HAP-1 (cell line): ENCODE results near the gene ITGBL1.

Experiments
- DNase-seq, 2 experiments: peaks; one replicate each; pipeline ENCODE4 v3.0.0-alpha.2; 2016 to 2020; ENCODE audit warnings: low spot score in 2 of 2
- H3K27me3 ChIP-seq: fragments of 250-450 bp; sonication (Bioruptor Pico); 2 replicates; pipeline ENCODE4 v1.5.1; 2020; ENCODE audit warnings: low read depth, mild to moderate bottlenecking, moderate library complexity
- H3K36me3 ChIP-seq: fragments of 250-450 bp; sonication (Bioruptor Pico); replicated peaks from 2 replicates; pipeline ENCODE4 v1.5.1; 2020; ENCODE audit warnings: mild to moderate bottlenecking
- H3K4me1 ChIP-seq: fragments of 250-450 bp; sonication (Bioruptor Pico); 2 replicates; pipeline ENCODE4 v1.5.1; 2020; ENCODE audit warnings: mild to moderate bottlenecking
- H3K4me3 ChIP-seq: fragments of 250-450 bp; sonication (Bioruptor Pico); 2 replicates; pipeline ENCODE4 v1.5.1; 2020; ENCODE audit warnings: mild to moderate bottlenecking, moderate library complexity
- H3K9me3 ChIP-seq: fragments of 250-450 bp; sonication (Bioruptor Pico); 2 replicates; pipeline ENCODE4 v1.5.1; 2020; ENCODE audit warnings: mild to moderate bottlenecking, moderate library complexity
- in situ Hi-C: fragments of 300-500 bp; cut with MboI; formaldehyde crosslinking; loops from 3 replicates; pipeline ENCODE4 v1.14.3; 2020; ENCODE audit warnings: low sequenced_read_pairs, inconsistent platforms, mixed read lengths

ITGBL1 gene

DNA sequence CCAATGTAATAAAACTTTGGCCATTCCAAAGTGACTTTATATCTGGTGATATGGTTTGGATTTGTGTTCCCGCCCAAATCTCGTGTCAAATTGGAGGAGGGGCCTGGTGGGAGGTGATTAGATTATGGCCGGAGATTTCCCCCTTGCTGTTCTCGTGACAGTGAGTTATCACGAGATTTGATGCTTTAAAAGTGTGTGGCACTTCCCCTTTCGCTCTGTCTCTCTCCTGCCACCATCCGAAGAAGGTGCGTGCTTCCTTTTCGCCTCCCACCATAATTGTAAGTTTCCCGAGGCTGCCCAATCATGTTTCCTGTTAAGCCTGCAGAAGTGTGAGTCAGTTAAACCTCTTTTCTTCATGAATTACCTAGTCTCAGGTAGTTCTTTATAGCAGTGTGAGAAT is 26.9 kb upstream of the ITGBL1 start:
- in situ Hi-C loops, result no loop called here
- H3K9me3 ChIP-seq, result no peaks in the 10 kb centered on the region
- no peaks in the 10 kb centered on the region for H3K36me3 ChIP-seq
- H3K4me3 ChIP-seq, result no peak overlapping the region
- H3K27me3 ChIP-seq, result no peaks in the 10 kb centered on the region
- no peak for DNase-seq
- H3K4me1 ChIP-seq, result no peaks in the 10 kb centered on the region

DNA sequence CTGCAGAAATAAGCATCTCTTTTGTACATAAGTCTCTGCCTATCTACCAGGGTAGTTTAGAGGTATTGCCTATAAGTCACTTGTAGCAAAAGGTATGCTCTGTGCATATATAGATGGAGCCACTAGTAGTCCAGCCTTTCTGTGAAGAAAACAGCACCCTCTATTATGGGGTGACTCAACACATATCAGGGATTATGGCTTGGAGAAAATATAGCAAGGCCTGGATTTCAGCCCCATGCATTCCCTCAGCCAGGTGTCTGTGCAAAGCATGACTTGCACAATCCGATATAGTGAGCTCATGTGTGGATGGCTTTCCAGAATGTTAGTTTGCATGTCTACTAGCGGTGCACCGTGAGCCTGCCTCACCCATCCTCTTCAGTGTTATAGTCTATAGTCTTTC is 22.7 kb upstream of the ITGBL1 start:
- Histone ChIP-seq H3K4me1 (no peaks in the 10 kb centered on the region), H3K4me3 (no peak overlapping the region), H3K27me3 (no peaks in the 10 kb centered on the region), H3K9me3 (no peaks in the 10 kb centered on the region), H3K36me3 (no peaks in the 10 kb centered on the region)
- no peak for DNase-seq
- in situ Hi-C loops, result no loop called here

DNA sequence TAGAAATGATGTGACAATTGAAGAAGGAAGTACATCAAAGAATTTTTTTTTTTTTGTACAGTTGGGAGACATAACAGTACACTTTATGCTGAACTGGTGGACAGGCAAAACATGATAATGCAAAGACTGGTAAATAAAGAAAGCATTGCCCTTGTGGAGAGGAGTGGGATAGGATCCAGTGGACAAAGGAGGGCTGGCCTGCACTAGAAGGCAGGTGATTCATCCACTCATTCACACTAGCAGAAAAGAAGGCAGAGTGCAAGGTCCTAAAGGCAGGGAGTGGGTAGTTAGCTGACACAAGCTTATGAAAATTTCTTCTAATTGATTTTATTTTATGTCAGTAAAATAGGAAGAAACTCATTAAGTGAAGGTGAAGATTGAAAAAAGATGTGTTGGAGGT is 18.6 kb upstream of the ITGBL1 start:
- no peak for DNase-seq
- in situ Hi-C loops, result no loop called here
- H3K27me3 ChIP-seq, result no peaks in the 10 kb centered on the region
- no peaks in the 10 kb centered on the region for H3K36me3 ChIP-seq
- no peak overlapping the region for H3K4me3 ChIP-seq
- no peaks in the 10 kb centered on the region for H3K9me3 ChIP-seq
- no peaks in the 10 kb centered on the region for H3K4me1 ChIP-seq

DNA sequence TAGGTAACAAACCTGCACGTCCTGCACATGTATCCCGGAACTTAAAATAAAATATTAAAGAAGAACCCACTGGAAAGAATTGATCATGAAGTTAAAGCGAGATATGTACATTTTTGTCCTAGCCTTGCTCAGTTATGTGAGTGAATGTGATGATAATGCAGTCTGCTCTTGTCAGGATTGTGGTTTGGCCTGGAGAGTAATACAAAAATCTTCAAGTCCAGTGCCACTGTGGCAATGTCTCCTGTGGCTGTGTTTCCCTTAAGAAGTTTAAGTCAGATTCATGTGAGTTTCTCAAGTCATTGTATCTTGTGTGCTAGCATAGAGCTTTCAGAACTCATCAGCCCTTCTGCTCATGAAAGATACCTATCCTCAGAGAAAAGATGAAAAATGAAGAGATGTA is 18.0 kb upstream of the ITGBL1 start:
- in situ Hi-C loops, result no loop called here
- Histone ChIP-seq H3K27me3 (no peaks in the 10 kb centered on the region), H3K9me3 (no peaks in the 10 kb centered on the region), H3K36me3 (no peaks in the 10 kb centered on the region), H3K4me3 (no peak overlapping the region), H3K4me1 (no peaks in the 10 kb centered on the region)
- DNase-seq, result no peak

DNA sequence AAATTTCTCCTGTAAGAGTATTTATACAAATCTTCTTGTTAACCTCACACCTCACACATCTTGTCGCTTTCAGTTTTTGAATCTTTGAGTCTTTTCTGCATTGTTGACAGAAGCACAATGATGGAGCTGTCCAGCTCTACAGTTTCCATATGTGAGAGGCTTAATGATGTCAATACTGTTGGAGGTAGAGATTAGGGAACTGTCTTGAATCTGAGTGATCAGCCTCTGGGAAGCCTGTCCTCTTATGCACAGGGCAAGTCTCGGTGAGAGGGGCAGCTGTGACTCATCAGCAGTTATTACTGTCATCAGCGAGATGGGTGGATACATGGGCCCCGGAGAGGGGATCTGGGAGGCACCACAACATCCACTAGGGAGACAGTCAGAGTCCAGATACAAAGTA is 4.6 kb upstream of the ITGBL1 start:
- H3K9me3 ChIP-seq, result no peaks in the 10 kb centered on the region
- no peaks in the 10 kb centered on the region for H3K36me3 ChIP-seq
- H3K4me3 ChIP-seq, result no peak overlapping the region
- H3K27me3 ChIP-seq, result no peaks in the 10 kb centered on the region
- in situ Hi-C loops, result no loop called here
- DNase-seq, result no peak
- H3K4me1 ChIP-seq, result no peaks in the 10 kb centered on the region

DNA sequence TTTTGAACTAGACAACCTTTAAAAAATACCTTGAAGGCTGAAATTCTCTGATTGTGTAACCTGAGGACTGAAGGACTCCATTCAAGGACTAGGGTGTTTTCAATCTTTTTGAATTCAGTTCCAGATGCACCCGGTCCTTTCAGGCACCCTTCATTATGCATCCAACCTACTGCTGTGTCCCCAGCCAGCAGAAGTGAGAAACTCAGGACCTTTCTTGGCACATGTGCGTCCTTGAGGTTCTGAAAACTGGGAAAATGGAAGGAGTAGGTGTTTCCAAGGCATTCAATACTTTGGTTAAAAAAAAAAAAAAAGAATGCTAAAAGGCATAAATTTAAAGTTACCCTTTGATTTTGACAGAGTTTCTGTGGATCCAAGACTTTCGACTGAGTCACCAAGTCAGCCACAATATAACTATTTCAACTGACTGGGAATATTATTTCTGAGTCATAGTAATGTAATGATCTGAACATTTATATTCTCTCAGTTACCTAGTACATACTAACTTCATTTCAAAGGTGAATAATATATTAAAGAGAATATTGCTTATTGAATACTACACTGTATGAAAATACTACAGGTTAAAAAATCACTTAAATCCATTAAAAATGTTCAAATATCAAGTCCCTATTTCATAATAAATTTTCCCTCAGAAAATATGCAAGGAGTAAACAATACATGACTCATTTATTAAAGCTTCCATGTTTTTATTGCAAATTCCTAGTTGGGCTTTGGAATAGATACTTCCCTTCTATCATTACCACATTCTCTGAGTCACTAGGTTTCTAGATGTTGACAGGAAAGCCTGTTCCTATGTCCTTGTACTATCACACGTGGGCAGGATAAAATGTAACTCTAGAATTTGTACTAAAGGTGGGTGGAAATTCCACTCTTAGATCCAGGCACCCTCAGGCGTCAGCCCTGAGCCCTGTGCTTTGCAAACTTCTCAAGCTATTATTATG is 2.4 kb upstream of the ITGBL1 start:
- Histone ChIP-seq H3K4me1 (no peaks in the 10 kb centered on the region), H3K9me3 (no peaks in the 10 kb centered on the region)
- in situ Hi-C loops, result no loop called here

DNA sequence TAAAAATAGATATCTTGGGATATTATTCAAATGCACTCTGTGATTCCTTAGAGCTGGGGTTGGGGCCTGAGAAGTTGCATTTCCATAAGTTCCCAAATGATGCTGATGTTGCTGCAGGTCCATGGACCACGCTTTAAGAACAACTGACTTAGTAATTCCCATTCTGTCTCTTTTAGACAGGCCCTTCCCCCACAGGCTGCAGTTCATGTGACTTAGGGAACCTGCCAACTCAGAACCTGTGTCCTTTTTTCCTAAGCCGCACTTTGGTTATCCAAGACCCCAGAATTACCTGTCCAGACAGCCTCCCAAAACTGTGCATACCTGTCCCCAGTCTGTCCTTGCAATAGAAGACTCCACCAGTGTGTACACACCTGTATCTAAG is 1.7 kb upstream of the ITGBL1 start:
- in situ Hi-C loops, result no loop called here
- no peak for DNase-seq
- H3K4me1 ChIP-seq, result no peaks in the 10 kb centered on the region
- no peaks in the 10 kb centered on the region for H3K36me3 ChIP-seq
- H3K4me3 ChIP-seq, result no peak overlapping the region
- H3K27me3 ChIP-seq, result no peaks in the 10 kb centered on the region
- no peaks in the 10 kb centered on the region for H3K9me3 ChIP-seq

More for the DNA sequence above, 2.4 kb upstream of the ITGBL1 start:
- H3K27me3 ChIP-seq, result no peaks in the 10 kb centered on the region
- H3K36me3 ChIP-seq, result no peaks in the 10 kb centered on the region
- H3K4me3 ChIP-seq, result no peak overlapping the region
- DNase-seq, result no peak

DNA sequence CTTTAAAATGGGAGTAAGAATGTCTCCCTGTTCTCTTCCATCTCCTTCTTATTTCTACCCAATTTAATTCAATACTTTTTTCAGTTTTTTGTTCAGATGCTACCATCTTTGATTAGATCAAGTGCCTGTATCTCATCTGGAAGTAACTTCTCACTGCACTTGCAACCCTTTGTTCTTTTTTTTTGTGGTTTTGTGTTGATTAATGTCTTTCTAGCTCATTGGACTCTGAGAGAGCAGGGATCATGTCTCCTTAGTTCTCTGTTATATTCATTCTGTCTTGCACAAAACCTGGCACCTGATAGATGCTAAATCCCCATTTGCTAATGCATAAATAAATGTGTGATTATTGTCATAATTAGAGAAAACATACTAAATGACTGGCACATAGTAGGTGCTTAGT is 834 bp upstream of the ITGBL1 start:
- H3K4me1 ChIP-seq, result no peaks in the 10 kb centered on the region
- in situ Hi-C loops, result no loop called here
- no peak overlapping the region for H3K4me3 ChIP-seq
- H3K36me3 ChIP-seq, result no peaks in the 10 kb centered on the region
- no peaks in the 10 kb centered on the region for H3K27me3 ChIP-seq
- H3K9me3 ChIP-seq, result no peaks in the 10 kb centered on the region
- no peak for DNase-seq

DNA sequence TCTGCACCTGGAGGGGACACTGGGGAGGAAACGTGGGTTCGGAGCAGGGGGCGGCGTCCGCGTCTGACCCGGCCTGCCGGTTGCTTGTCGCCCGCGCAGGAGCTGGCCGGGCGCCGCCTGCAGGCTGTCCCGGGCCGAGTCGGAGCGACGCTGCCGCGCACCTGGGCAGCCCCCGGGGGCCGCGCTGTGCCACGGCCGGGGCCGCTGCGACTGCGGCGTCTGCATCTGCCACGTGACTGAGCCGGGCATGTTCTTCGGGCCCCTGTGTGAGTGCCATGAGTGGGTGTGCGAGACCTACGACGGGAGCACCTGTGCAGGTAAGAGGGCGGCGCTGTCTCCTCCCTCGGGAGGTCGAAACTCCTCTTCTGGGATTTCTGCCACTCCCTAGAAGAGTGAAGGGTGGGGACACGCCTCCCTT is 1.3 kb downstream of the ITGBL1 start:
- no peak for DNase-seq

DNA sequence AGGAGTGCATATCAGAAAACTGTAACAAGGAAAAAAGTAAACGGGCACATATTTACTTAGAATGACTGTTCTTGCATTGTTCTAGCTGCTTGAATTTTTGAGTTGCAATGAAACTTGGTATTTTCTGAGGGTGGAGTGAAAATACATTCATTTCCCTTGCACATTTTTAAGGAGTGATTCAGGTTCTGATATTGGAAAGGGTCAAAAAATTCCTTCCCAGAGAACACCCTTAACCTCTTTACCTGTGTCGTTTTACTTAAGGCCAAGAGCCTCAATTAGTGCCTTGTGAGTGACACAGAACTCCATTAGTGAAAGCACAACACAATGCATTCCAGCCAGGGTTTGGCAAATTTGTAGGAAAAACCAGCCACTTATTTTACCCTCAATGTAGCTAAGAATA is 2.3 kb downstream of the ITGBL1 start:
- H3K36me3 ChIP-seq, result no peaks in the 10 kb centered on the region
- no peak for DNase-seq
- no peaks in the 10 kb centered on the region for H3K4me1 ChIP-seq
- in situ Hi-C loops, result no loop called here
- no peak overlapping the region for H3K4me3 ChIP-seq
- no peaks in the 10 kb centered on the region for H3K27me3 ChIP-seq
- no peaks in the 10 kb centered on the region for H3K9me3 ChIP-seq

More for the DNA sequence above, 1.3 kb downstream of the ITGBL1 start:
- Histone ChIP-seq H3K4me1 (no peaks in the 10 kb centered on the region), H3K9me3 (no peaks in the 10 kb centered on the region), H3K36me3 (no peaks in the 10 kb centered on the region), H3K4me3 (no peak overlapping the region), H3K27me3 (no peaks in the 10 kb centered on the region)
- in situ Hi-C loops, result no loop called here

DNA sequence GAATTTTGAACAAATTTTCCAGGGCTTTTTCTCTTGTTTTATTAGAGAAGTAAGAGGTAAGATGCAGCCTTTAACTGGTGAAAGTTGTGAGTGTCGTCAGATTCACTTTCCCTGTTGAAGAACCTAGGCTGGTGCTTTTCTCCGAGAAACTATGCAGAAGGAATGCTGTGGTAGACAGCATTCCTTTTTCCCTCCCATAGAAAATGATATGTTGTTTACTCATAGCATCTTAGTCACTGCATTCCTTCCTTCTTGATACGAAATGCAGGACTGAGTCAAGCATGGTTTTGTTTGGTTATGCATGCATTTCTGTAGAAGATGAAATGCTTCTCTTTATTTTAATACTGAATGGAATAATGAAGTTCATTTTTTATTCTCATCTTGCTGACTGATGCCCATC is 3.4 kb downstream of the ITGBL1 start:
- Histone ChIP-seq H3K27me3 (no peaks in the 10 kb centered on the region), H3K9me3 (no peaks in the 10 kb centered on the region), H3K4me1 (no peaks in the 10 kb centered on the region), H3K4me3 (no peak overlapping the region), H3K36me3 (no peaks in the 10 kb centered on the region)
- in situ Hi-C loops, result no loop called here
- no peak for DNase-seq

DNA sequence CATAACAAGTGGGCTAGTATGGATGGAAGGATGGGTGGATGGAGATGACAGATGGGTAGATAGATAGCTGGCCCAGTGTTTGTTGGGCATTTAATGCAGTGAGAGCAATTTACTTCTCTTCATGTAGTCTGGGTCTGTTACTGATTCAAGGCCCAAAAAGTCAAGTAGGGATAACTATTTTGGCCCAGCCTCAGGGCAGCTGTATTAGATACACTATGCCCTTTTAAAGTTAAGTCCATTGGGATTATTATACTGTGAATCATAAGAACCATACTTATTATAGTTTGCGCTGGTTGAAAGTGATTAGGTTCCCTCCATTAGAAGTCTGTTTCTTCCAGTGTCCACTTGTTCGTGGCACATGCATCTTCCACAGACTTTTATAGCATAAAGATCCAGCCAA is 4.7 kb downstream of the ITGBL1 start:
- Histone ChIP-seq H3K27me3 (no peaks in the 10 kb centered on the region), H3K36me3 (no peaks in the 10 kb centered on the region), H3K4me3 (no peak overlapping the region), H3K9me3 (no peaks in the 10 kb centered on the region), H3K4me1 (no peaks in the 10 kb centered on the region)
- in situ Hi-C loops, result no loop called here
- no peak for DNase-seq

DNA sequence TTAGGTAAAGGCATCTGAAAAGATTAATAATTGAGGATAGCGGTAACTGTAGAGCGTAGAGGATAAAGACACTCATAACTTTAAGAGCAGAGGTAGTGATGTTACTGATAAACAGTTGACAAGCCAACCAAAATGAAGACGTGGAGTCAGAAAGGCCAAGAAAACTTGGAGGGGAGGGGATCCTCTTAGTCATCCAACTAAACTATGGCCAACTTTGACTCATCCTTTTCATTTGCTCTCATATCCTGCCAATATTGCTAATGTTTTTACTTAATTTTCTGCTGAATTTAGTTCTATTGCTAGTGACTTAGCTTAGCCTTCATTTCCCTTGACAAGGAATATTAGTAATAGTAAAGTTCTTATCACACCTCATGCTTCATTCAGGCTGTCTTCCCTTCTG is 13.4 kb downstream of the ITGBL1 start:
- in situ Hi-C loops, result no loop called here
- no peaks in the 10 kb centered on the region for H3K9me3 ChIP-seq

DNA sequence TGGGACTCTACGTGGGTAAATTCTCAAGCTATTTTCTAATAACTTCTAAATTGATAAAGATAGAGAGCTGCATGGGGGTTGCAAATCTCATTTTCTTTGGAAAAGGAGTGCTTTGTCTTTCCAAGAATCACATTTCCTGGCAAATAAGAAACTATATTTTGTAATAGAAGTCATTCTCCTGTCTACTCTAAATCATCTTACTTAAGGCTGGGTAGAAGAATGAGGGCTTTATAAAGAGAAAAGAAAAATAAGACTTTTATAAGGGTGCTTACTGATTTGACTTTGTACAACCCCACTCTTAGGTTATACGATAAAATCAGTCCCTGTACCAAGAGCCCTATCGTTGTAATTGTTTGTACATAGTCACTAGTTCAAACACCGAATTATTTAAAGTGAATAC is 14.9 kb downstream of the ITGBL1 start:
- Histone ChIP-seq H3K9me3 (no peaks in the 10 kb centered on the region), H3K4me1 (no peaks in the 10 kb centered on the region), H3K36me3 (no peaks in the 10 kb centered on the region), H3K4me3 (no peak overlapping the region), H3K27me3 (no peaks in the 10 kb centered on the region)
- DNase-seq, result no peak
- in situ Hi-C loops, result no loop called here

More for the DNA sequence above, 13.4 kb downstream of the ITGBL1 start:
- Histone ChIP-seq H3K36me3 (no peaks in the 10 kb centered on the region), H3K4me3 (no peak overlapping the region), H3K4me1 (no peaks in the 10 kb centered on the region), H3K27me3 (no peaks in the 10 kb centered on the region)
- no peak for DNase-seq

DNA sequence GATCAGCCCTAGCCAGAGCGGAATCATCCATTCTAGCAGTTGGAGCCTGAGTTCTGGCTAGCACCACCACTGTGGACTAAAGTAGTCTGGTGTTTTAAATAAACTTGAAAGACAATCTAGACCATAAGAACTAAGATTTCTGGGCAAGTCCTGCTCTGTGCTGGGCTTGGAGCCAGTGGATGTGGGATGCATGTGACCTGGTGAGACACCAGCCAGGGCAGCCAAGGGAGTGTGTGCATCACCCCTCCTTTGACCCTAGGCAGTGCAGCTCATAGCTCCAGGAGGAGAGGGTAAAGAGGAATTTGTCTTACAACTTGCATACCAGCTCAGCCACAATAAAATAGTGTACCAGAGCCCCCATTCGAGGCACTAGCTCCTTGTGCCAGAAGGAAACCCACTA is 21.0 kb downstream of the ITGBL1 start:
- no peak for DNase-seq
- Histone ChIP-seq H3K4me1 (no peaks in the 10 kb centered on the region), H3K9me3 (no peaks in the 10 kb centered on the region), H3K36me3 (no peaks in the 10 kb centered on the region), H3K27me3 (no peaks in the 10 kb centered on the region), H3K4me3 (no peak overlapping the region)
- in situ Hi-C loops, result no loop called here
